Stomach (tissue), 4 donors: ENCODE results near the gene RPS6KB2.

Experiments used
- CTCF ChIP-seq, 7 experiments: fragments of 450-650 bp in 4 of 7; fragments of 200-600 bp in 3 of 7; sonication (generic) in 3 of 7; IDR thresholded peaks; one replicate each; pipeline ENCODE4 v1.5.1; 2016 to 2019; ENCODE audit warnings: antibody characterized with exemption in 7 of 7, control low read depth in 2 of 7, mild to moderate bottlenecking in 1 of 7
- EP300 ChIP-seq: sonication (generic); formaldehyde crosslinking; IDR thresholded peaks from one replicate; pipeline ENCODE4 v1.6.1; 2017; ENCODE audit warnings: antibody characterized with exemption
- POLR2A ChIP-seq, 4 donors: fragments of 450-650 bp; IDR thresholded peaks; one replicate each; pipeline ENCODE4 v1.6.1; 2016; ENCODE audit warnings: antibody characterized with exemption in 4 of 4, control low read depth in 2 of 4, mild to moderate bottlenecking in 1 of 4, moderate library complexity in 1 of 4

- TF ChIP-seq CTCF (IDR thresholded peaks at IDR 0.05) (no peak), POLR2A (IDR thresholded peaks at IDR 0.05) (no peak), EP300 (no peak)
Measured at GRCh38 chr11:67395555-67396258, 32.6 kb upstream of the RPS6KB2 start.
